HEK293T (cell line): ENCODE measurements around the gene MYCL.

Experiments used
- ARNT ChIP-seq: fragments of 450-650 bp; IDR thresholded peaks from 2 replicates; pipeline ENCODE4 v1.6.1; 2017; ENCODE audit warnings: mild to moderate bottlenecking
- BHLHE40 ChIP-seq: fragments of 450-650 bp; IDR thresholded peaks from 2 replicates; pipeline ENCODE4 v1.6.1; 2016; ENCODE audit warnings: mild to moderate bottlenecking, moderate library complexity, borderline replicate concordance
- CTBP1 ChIP-seq: fragments of 450-650 bp; IDR thresholded peaks from 2 replicates; pipeline ENCODE4 v1.6.1; 2016; ENCODE audit warnings: borderline replicate concordance
- ELF4 ChIP-seq: fragments of 450-650 bp; IDR thresholded peaks from 2 replicates; pipeline ENCODE4 v1.6.1; 2017; ENCODE audit warnings: antibody characterized with exemption
- FOXA1 ChIP-seq: fragments of 450-650 bp; IDR thresholded peaks from 2 replicates; pipeline ENCODE4 v1.6.1; 2016; ENCODE audit warnings: mild to moderate bottlenecking
- HDGF ChIP-seq: fragments of 450-650 bp; IDR thresholded peaks from 2 replicates; pipeline ENCODE4 v1.6.1; 2017; ENCODE audit warnings: antibody characterized with exemption, borderline replicate concordance
- L3MBTL2 ChIP-seq: fragments of 450-650 bp; conservative IDR thresholded peaks from 2 replicates; pipeline ENCODE4 v1.6.1; 2016; ENCODE audit warnings: mild to moderate bottlenecking
- LEF1 ChIP-seq: fragments of 450-650 bp; IDR thresholded peaks from 2 replicates; pipeline ENCODE4 v1.6.1; 2017; ENCODE audit warnings: mild to moderate bottlenecking, borderline replicate concordance
- SP1 ChIP-seq: fragments of 450-650 bp; IDR thresholded peaks from 2 replicates; pipeline ENCODE4 v1.6.1; 2017
- SUZ12 ChIP-seq: fragments of 450-650 bp; IDR thresholded peaks from 2 replicates; pipeline ENCODE4 v1.6.1; 2016; ENCODE audit warnings: mild to moderate bottlenecking
- TARDBP ChIP-seq: fragments of 450-650 bp; IDR thresholded peaks from 2 replicates; pipeline ENCODE4 v1.6.1; 2016
- ZNF384 ChIP-seq: fragments of 450-650 bp; IDR thresholded peaks from 2 replicates; pipeline ENCODE4 v1.6.1; 2016

DNA sequence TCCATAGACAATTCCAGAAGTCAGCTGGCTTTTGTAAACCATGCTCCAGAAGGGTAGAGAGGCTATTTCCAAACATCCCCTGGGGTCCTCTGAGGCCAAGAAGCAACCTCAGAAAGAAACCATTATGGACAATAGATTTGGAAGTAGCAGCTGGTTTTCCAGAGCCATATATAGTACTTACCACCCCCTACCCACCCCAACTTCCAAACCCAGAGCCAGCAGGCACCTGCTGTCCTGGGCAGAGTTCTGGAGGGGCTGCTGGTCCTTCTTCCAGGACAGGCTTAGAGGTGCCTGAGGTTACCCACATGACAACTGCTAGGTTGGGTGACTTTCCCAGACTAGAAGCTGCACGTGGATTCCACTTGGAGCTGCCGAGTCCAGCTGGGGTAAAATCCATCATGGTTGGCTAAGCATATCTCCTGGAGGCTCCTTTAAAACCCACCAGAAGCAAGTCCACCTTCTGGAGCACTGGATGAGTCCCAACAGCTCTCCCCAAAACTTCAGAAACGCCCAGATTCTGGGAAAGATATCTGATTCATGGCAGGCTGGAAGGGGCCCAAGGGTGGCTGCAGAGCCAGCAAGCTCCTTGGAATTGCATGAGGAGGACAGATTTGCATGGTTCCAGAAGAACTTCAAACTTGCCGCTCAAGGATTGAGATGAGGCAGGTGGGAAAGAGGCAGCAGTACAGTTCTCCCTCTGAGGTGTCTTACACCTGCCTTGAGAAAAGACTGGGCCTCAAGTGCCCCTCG, 5.8 kb downstream of the MYCL start:
- no peak for TF ChIP-seq ELF4
- no peak for TF ChIP-seq FOXA1
- no peak for TF ChIP-seq HDGF
- no peak for TF ChIP-seq BHLHE40
- no peak for TF ChIP-seq L3MBTL2
- no peak for TF ChIP-seq CTBP1
- no peak for TF ChIP-seq SUZ12
- no peak for TF ChIP-seq TARDBP
- no peak for TF ChIP-seq LEF1
- TF ChIP-seq SP1, result no peak
- no peak for TF ChIP-seq ZNF384
- no peak for TF ChIP-seq ARNT
